Vagina (tissue), 2 donors: ENCODE data around the gene SSBP2. TPM values are rescaled to one million over a fixed set of nuclear protein-coding genes. Genes with fewer than 3 reads are reported as not detected.

Experiments
- DNase-seq, 2 donors: peaks; one replicate each; pipeline ENCODE4 v3.0.0-alpha.2; 2017; ENCODE audit errors: extremely low spot score in 2 of 2
- H3K27ac ChIP-seq: fragments of 200-600 bp; sonication (generic); one replicate; pipeline ENCODE4 v1.5.1; 2019
- H3K27me3 ChIP-seq: fragments of 200-600 bp; sonication (generic); one replicate; pipeline ENCODE4 v1.5.1; 2019
- H3K36me3 ChIP-seq, 2 donors: fragments of 200-600 bp; sonication (generic); one replicate each; pipeline ENCODE4 v1.5.1; 2017 to 2019
- H3K4me1 ChIP-seq: fragments of 200-600 bp; sonication (generic); one replicate; pipeline ENCODE4 v1.5.1; 2019
- H3K4me3 ChIP-seq, 2 donors: fragments of 200-600 bp; sonication (generic); 1 replicate in 1 of 2; 2 replicates in 1 of 2; pipeline ENCODE4 v1.5.1; 2016 to 2019
- H3K9me3 ChIP-seq: fragments of 200-600 bp; sonication (generic); one replicate; pipeline ENCODE4 v1.5.1; 2019
- CTCF ChIP-seq, 3 experiments: fragments of 450-650 bp in 2 of 3; fragments of 200-600 bp in 1 of 3; sonication (generic) in 1 of 3; IDR thresholded peaks; one replicate each; pipeline ENCODE4 v1.5.1; 2017 to 2019; ENCODE audit warnings: antibody characterized with exemption in 3 of 3, mild to moderate bottlenecking in 2 of 3, moderate library complexity in 2 of 3
- POLR2A ChIP-seq, 2 donors: fragments of 450-650 bp; IDR thresholded peaks; one replicate each; pipeline ENCODE4 v1.6.1; 2017; ENCODE audit warnings: antibody characterized with exemption in 2 of 2, mild to moderate bottlenecking in 2 of 2, moderate library complexity in 2 of 2
- POLR2AphosphoS5 ChIP-seq, 2 donors: sonication (generic); formaldehyde crosslinking; IDR thresholded peaks; one replicate each; pipeline ENCODE4 v1.9.0; 2017; ENCODE audit warnings: antibody characterized with exemption in 2 of 2, mild to moderate bottlenecking in 2 of 2, low read depth in 1 of 2; ENCODE audit not compliant: insufficient read depth in 1 of 2
- intact Hi-C: fragments of 100-400 bp; cut with DNase I; formaldehyde crosslinking; loops from one replicate; pipeline ENCODE4 v1.15.1; 2023
- total RNA-seq: library from RNA; depleted of rRNA; stranded (reverse); fragments of >200 nt; gene quantifications from one replicate; pipeline ENCODE4 v1.2.3, GENCODE V29; 2016

SSBP2 gene
- total RNA-seq, 1 donor from 2014 or later = 66.3 TPM

- Histone ChIP-seq H3K36me3 (no peaks in the 10 kb centered on the region), H3K9me3 (no peaks in the 10 kb centered on the region), H3K4me3 (no peak overlapping the region), H3K27ac (no peak overlapping the region), H3K27me3 (no peaks in the 10 kb centered on the region), H3K4me1 (no peaks in the 10 kb centered on the region)
- intact Hi-C loops = no loop called here
- no peak for DNase-seq
- TF ChIP-seq POLR2A (IDR thresholded peaks at IDR 0.05) (no peak), CTCF (IDR thresholded peaks at IDR 0.05) (no peak), POLR2AphosphoS5 (IDR thresholded peaks at IDR 0.05; ENCODE audit: insufficient read depth in 1 of 2, low read depth in 1 of 2) (no peak)
Observed at GRCh38 chr5:81590498-81591384, 160.2 kb downstream of the SSBP2 start.

GRCh38 chr5:81579262-81579924 lies 171.5 kb downstream of the SSBP2 start:
- Histone ChIP-seq H3K4me3 (no peak overlapping the region), H3K27ac (no peak overlapping the region), H3K27me3 (no peaks in the 10 kb centered on the region), H3K36me3 (no peaks in the 10 kb centered on the region), H3K9me3 (no peaks in the 10 kb centered on the region), H3K4me1 (peaks cover 6% of the 10 kb centered on the region)
- TF ChIP-seq POLR2AphosphoS5 (IDR thresholded peaks at IDR 0.05; ENCODE audit: insufficient read depth in 1 of 2, low read depth in 1 of 2) = no peak
- no peak for TF ChIP-seq CTCF (IDR thresholded peaks at IDR 0.05)
- TF ChIP-seq POLR2A (IDR thresholded peaks at IDR 0.05) = no peak
- DNase-seq = no peak
- intact Hi-C loops = no loop called here

- intact Hi-C loops = no loop called here
- Histone ChIP-seq H3K36me3 (no peaks in the 10 kb centered on the region), H3K9me3 (no peaks in the 10 kb centered on the region), H3K4me1 (peaks cover 12% of the 10 kb centered on the region), H3K4me3 (no peak overlapping the region), H3K27ac (no peak overlapping the region), H3K27me3 (no peaks in the 10 kb centered on the region)
- TF ChIP-seq POLR2AphosphoS5 (IDR thresholded peaks at IDR 0.05; ENCODE audit: insufficient read depth in 1 of 2, low read depth in 1 of 2) = no peak
- TF ChIP-seq POLR2A (IDR thresholded peaks at IDR 0.05) = no peak
- TF ChIP-seq CTCF (IDR thresholded peaks at IDR 0.05) = no peak
- no peak for DNase-seq
Observed at GRCh38 chr5:81577091-81577490, 173.8 kb downstream of the SSBP2 start.

GRCh38 chr5:81575924-81576323 lies 175.0 kb downstream of the SSBP2 start:
- no peaks in the 10 kb centered on the region for H3K27me3 ChIP-seq
- intact Hi-C loops = no loop called here
- TF ChIP-seq POLR2A (IDR thresholded peaks at IDR 0.05) = no peak
- no peak for TF ChIP-seq CTCF (IDR thresholded peaks at IDR 0.05)
- no peak for TF ChIP-seq POLR2AphosphoS5 (IDR thresholded peaks at IDR 0.05; ENCODE audit: insufficient read depth in 1 of 2, low read depth in 1 of 2)

GRCh38 chr5:81572201-81572600 lies 178.7 kb downstream of the SSBP2 start:
- Histone ChIP-seq H3K4me3 (no peak overlapping the region), H3K36me3 (no peaks in the 10 kb centered on the region), H3K4me1 (peaks cover 11% of the 10 kb centered on the region), H3K27me3 (no peaks in the 10 kb centered on the region), H3K27ac (no peak overlapping the region), H3K9me3 (no peaks in the 10 kb centered on the region)
- intact Hi-C loops = no loop called here
- TF ChIP-seq POLR2A (IDR thresholded peaks at IDR 0.05) (no peak), POLR2AphosphoS5 (IDR thresholded peaks at IDR 0.05; ENCODE audit: insufficient read depth in 1 of 2, low read depth in 1 of 2) (no peak), CTCF (IDR thresholded peaks at IDR 0.05) (no peak)
- no peak for DNase-seq

More at GRCh38 chr5:81575924-81576323, 175.0 kb downstream of the SSBP2 start:
- no peak overlapping the region for H3K4me3 ChIP-seq
- no peaks in the 10 kb centered on the region for H3K36me3 ChIP-seq
- H3K27ac ChIP-seq = no peak overlapping the region
- H3K9me3 ChIP-seq = no peaks in the 10 kb centered on the region
- H3K4me1 ChIP-seq = peaks cover 18% of the 10 kb centered on the region
- DNase-seq = no peak
